HepG2 (cell line): ENCODE measurements around the gene NRG2. TPM values are rescaled to one million over a fixed set of nuclear protein-coding genes. Genes with fewer than 3 reads are reported as not detected.

Experiments
- ATAC-seq: fragments of 200-7000 bp; cut with Tn5 transposase; 3 replicates; pipeline ENCODE4 v1.9.1; 2020; ENCODE audit warnings: mild to moderate bottlenecking, moderate library complexity
- BruUV-seq: library from RNA; stranded (reverse); fragments of 400-500 nt; replicated peaks from 2 replicates; lab custom pipeline; 2021; lab: Mats Ljungman, UMichigan
- CTCF ChIA-PET: fragments of 300-600 bp; formaldehyde crosslinking; extraction: SDS; loops from one replicate; lab custom pipeline; 2021; ENCODE audit warnings: low total read pairs, inconsistent platforms, low intra/inter-chr PET ratio; lab: Yijun Ruan, JAX
- POLR2A ChIA-PET: fragments of 350-600 bp; sonication (Branson Sonifier 250); formaldehyde crosslinking; loops from one replicate; lab custom pipeline; 2020; ENCODE audit warnings: antibody characterized with exemption, inconsistent platforms; lab: Yijun Ruan, JAX
- DNase-seq: peaks from one replicate; pipeline ENCODE4 v3.0.0-alpha.2; 2015; ENCODE audit warnings: low spot score
- FAIRE-seq: peaks from 3 replicates; lab custom pipeline; 2011; peaks lifted over from hg19 to GRCh38; lab: Jason Lieb, UNC
- H2AFZ ChIP-seq: one replicate; pipeline ENCODE4 v1.6.1; 2011; ENCODE audit warnings: low read length, inconsistent platforms
- H3K27ac ChIP-seq: fragments of 300-600 bp; 3 replicates; pipeline ENCODE4 v1.8.0; 2011; ENCODE audit warnings: mixed run types, mild to moderate bottlenecking, mixed read lengths, low read length, inconsistent platforms; ENCODE audit not compliant: insufficient read depth; ENCODE audit errors: extremely low read length
- H3K27me3 ChIP-seq, 2 experiments: fragments of 200-600 bp in 1 of 2; 2 replicates in 1 of 2; 3 replicates in 1 of 2; pipeline versions ENCODE4 v1.6.0 to v1.8.0; 2011; ENCODE audit warnings: low read length in 2 of 2, mild to moderate bottlenecking in 2 of 2, moderate library complexity in 2 of 2, inconsistent platforms in 1 of 2; ENCODE audit not compliant: insufficient read depth in 2 of 2, control insufficient read depth in 1 of 2
- H3K36me3 ChIP-seq, 2 experiments: fragments of 200-600 bp in 1 of 2; replicated peaks in 1 of 2; 2 replicates in 1 of 2; 3 replicates in 1 of 2; pipeline versions ENCODE4 v1.5.1 to v1.8.0; 2011; ENCODE audit warnings: low read length in 2 of 2, inconsistent platforms in 1 of 2; ENCODE audit not compliant: insufficient read depth in 2 of 2, control insufficient read depth in 1 of 2
- H3K4me1 ChIP-seq: 2 replicates; pipeline ENCODE4 v1.5.1; 2012; ENCODE audit warnings: low read length, inconsistent platforms; ENCODE audit not compliant: insufficient read depth
- H3K4me2 ChIP-seq: 2 replicates; pipeline ENCODE4 v1.6.0; 2011; ENCODE audit warnings: low read depth, low read length, inconsistent platforms
- H3K4me3 ChIP-seq, 3 experiments: fragments of 200-600 bp in 1 of 3; sonication (generic), shearing (Covaris generic) in 1 of 3; replicated peaks in 1 of 3; 2 replicates each; pipeline ENCODE4 v1.5.1; 2011 to 2016; ENCODE audit warnings: low read length in 3 of 3, inconsistent platforms in 2 of 3, low read depth in 2 of 3, mild to moderate bottlenecking in 2 of 3, control low read depth in 1 of 3, mixed read lengths in 1 of 3; ENCODE audit not compliant: insufficient read depth in 1 of 3
- H3K79me2 ChIP-seq: one replicate; pipeline ENCODE4 v1.6.1; 2011; ENCODE audit warnings: low read length, inconsistent platforms; ENCODE audit not compliant: insufficient read depth
- H3K9ac ChIP-seq: 2 replicates; pipeline ENCODE4 v1.6.0; 2011; ENCODE audit warnings: mild to moderate bottlenecking, low read depth, low read length, inconsistent platforms; ENCODE audit not compliant: insufficient read depth
- H3K9me3 ChIP-seq: 2 replicates; pipeline ENCODE4 v1.5.1; 2012; ENCODE audit warnings: mild to moderate bottlenecking, low read length
- H4K20me1 ChIP-seq: 2 replicates; pipeline ENCODE4 v1.6.0; 2011; ENCODE audit warnings: inconsistent platforms, mild to moderate bottlenecking, low read length, moderate library complexity; ENCODE audit not compliant: insufficient read depth
- AKAP8 ChIP-seq: sonication (generic); formaldehyde crosslinking; IDR thresholded peaks from 2 replicates; pipeline ENCODE4 v1.5.1; 2020; ENCODE audit warnings: mild to moderate bottlenecking, missing genetic modification reagents
- DR1 ChIP-seq: sonication (generic); formaldehyde crosslinking; IDR thresholded peaks from 2 replicates; pipeline ENCODE4 v1.8.0; 2021; ENCODE audit warnings: mild to moderate bottlenecking, missing genetic modification reagents, inconsistent platforms
- EEA1 ChIP-seq: sonication (generic); formaldehyde crosslinking; IDR thresholded peaks from 2 replicates; pipeline ENCODE4 v1.5.1; 2020; ENCODE audit warnings: mild to moderate bottlenecking, missing genetic modification reagents, borderline replicate concordance
- EP300 ChIP-seq, 3 experiments: sonication (generic) in 1 of 3; formaldehyde crosslinking in 1 of 3; IDR thresholded peaks; 2 replicates each; pipeline versions ENCODE4 v1.5.1 to v1.6.1; 2011 to 2020; ENCODE audit warnings: low read depth in 2 of 3, low read length in 2 of 3, borderline replicate concordance in 1 of 3, improper control_type of control experiment in 1 of 3, mild to moderate bottlenecking in 1 of 3, missing genetic modification reagents in 1 of 3, moderate library complexity in 1 of 3
- HNRNPH1 ChIP-seq: fragments of 200-400 bp; formaldehyde crosslinking; optimal IDR thresholded peaks from 2 replicates; pipeline ENCODE3; 2017; ENCODE audit warnings: mild to moderate bottlenecking, low read depth, low read length
- JUNB ChIP-seq: sonication (generic); formaldehyde crosslinking; IDR thresholded peaks from 2 replicates; pipeline ENCODE4 v1.8.0; 2022; ENCODE audit warnings: missing genetic modification reagents, mild to moderate bottlenecking, borderline replicate concordance
- LCORL ChIP-seq, 2 experiments: fragments of 450-650 bp in 1 of 2; sonication (generic) in 1 of 2; formaldehyde crosslinking in 1 of 2; IDR thresholded peaks; 2 replicates each; pipeline versions ENCODE4 v1.5.0 to v1.6.1; 2017 to 2020; ENCODE audit warnings: antibody characterized with exemption in 1 of 2, missing genetic modification reagents in 1 of 2
- NFKBIZ ChIP-seq: IDR thresholded peaks from 2 replicates; pipeline ENCODE4 v1.6.1; 2018; ENCODE audit warnings: missing genetic modification reagents, missing compliant biosample characterization
- SP4 ChIP-seq: sonication (generic); formaldehyde crosslinking; IDR thresholded peaks from 2 replicates; pipeline ENCODE4 v1.8.1; 2023; ENCODE audit warnings: mild to moderate bottlenecking, missing genetic modification reagents
- ZBTB38 ChIP-seq: sonication (generic); formaldehyde crosslinking; IDR thresholded peaks from 2 replicates; pipeline ENCODE4 v1.5.1; 2020; ENCODE audit warnings: mild to moderate bottlenecking, missing genetic modification reagents
- ZFAT ChIP-seq: sonication (generic); formaldehyde crosslinking; conservative IDR thresholded peaks from 2 replicates; pipeline ENCODE4 v1.8.1; 2023; ENCODE audit warnings: missing genetic modification reagents, inconsistent platforms
- ZNF121 ChIP-seq: sonication (generic); formaldehyde crosslinking; IDR thresholded peaks from 2 replicates; pipeline ENCODE4 v1.5.0; 2020; ENCODE audit warnings: mild to moderate bottlenecking, missing genetic modification reagents
- WGBS: methylation state at CpG from one replicate; pipeline ENCODE4 v1.1.6; 2017; ENCODE audit warnings: low lambda C conversion rate; 5-methylcytosine and 5-hydroxymethylcytosine counted together
- in situ Hi-C: cut with HindIII; loops from 2 replicates; pipeline ENCODE4 v1.10.0; 2017; ENCODE audit warnings: low pct_unique_long_range_greater_than_20kb; ENCODE audit not compliant: extremely low pct_ligation_motif_present
- intact Hi-C: fragments of 100-400 bp; cut with micrococcal nuclease; formaldehyde crosslinking; loops from one replicate; pipeline ENCODE4 v1.10.0; 2022; ENCODE audit not compliant: unreplicated experiment
- polyA plus RNA-seq, 8 experiments: library from polyadenylated mRNA; depleted of rRNA in 3 of 8; stranded (reverse) in 7 of 8; unstranded in 1 of 8; fragments of >200 nt; fragmentation: Illumina TruSeq in 4 of 8; extraction: Trizol in 4 of 8; gene quantifications; 2 replicates each; pipeline versions ENCODE4 v1.2.1 to v1.2.3, GENCODE V29; 2011 to 2016; ENCODE audit warnings: low read depth in 4 of 8, missing spikeins in 1 of 8, mixed read lengths in 1 of 8; ENCODE audit not compliant: insufficient read depth in 1 of 8
- total RNA-seq, 5 experiments: library from RNA; depleted of rRNA; stranded (reverse); fragments of >200 nt; fragmentation: Illumina TruSeq; extraction: Trizol; gene quantifications; 2 replicates each; pipeline ENCODE4 v1.2.3, GENCODE V29; 2016; ENCODE audit warnings: low read depth in 1 of 5
- TF ChIP-seq, protein P1 (sequence below): sonication (generic); formaldehyde crosslinking; IDR thresholded peaks from 2 replicates; pipeline ENCODE4 v1.8.0; 2022; ENCODE audit warnings: low read depth, missing genetic modification reagents
- TF ChIP-seq, protein P2 (sequence below): fragments of 450-650 bp; IDR thresholded peaks from 2 replicates; pipeline ENCODE4 v1.6.1; 2017

The NRG2 gene
- total and polyA plus RNA-seq, 2 of the 13 experiments (the other 11 are each of a cell fraction or from before 2014, with no cell fraction given), result not detected

DNA sequence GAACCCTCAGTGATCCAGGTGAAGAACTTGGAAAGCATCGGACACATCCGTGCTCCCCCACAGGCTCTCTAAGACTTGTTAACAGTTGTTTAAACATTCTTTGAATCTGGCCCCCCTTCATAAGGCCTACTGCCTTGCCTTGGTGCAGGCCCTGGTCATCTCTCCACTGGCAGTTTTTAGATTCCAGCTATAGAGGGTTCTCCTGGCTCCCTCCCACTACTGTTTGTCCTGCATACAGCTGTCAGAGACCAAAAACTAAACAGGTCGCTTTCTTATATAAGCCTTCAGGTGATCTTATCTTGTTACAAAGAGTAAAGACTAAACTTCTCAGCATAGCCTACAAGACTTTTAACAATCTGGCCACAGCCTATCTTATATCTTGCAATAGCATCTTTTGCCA, 32.3 kb downstream of the NRG2 start (continued):
- TF ChIP-seq, protein P1, sequence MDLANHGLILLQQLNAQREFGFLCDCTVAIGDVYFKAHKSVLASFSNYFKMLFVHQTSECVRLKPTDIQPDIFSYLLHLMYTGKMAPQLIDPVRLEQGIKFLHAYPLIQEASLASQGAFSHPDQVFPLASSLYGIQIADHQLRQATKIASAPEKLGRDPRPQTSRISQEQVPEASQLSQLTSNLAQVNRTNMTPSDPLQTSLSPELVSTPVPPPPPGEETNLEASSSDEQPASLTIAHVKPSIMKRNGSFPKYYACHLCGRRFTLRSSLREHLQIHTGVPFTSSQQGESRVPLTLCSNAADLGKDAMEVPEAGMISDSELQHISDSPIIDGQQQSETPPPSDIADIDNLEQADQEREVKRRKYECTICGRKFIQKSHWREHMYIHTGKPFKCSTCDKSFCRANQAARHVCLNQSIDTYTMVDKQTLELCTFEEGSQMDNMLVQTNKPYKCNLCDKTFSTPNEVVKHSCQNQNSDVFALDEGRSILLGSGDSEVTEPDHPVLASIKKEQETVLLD, result no peak
- TF ChIP-seq EEA1 (CRISPR knock-in tag), result no peak
- TF ChIP-seq ZNF121 (CRISPR knock-in tag), result no peak

DNA sequence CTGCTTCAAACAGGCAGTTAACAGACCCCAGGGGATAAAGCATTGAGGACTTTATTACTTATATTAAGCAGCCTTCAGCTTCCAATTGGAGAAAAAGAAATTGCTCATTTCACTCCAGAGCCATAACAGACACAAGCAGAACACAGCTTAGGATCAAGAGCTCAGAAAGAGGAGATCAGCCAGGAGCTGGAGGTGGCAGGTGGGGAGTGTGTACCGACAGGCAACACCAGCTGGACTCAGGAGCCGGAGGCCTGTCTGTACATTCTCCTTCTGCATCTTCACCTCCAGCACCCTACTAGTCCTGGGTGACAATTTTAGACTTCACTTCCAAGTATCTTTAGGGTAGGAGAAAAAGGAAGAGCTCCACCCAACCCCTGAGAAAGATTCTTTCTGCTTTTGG, 35.8 kb downstream of the NRG2 start:
- Histone ChIP-seq H3K4me1 (no peaks in the 10 kb centered on the region), H2AFZ (no peak overlapping the region), H3K9ac (no peak overlapping the region), H3K27me3 (peaks cover 0 to 8% of the 10 kb centered on the region in 2 experiments; a peak in 4 of 5 replicates), H3K4me2 (no peak overlapping the region), H4K20me1 (no peaks in the 10 kb centered on the region), H3K4me3 (no peak overlapping the region), H3K36me3 (no peaks in the 10 kb centered on the region), H3K9me3 (no peaks in the 10 kb centered on the region), H3K79me2 (no peaks in the 10 kb centered on the region), H3K27ac (no peak overlapping the region)
- no peak for TF ChIP-seq ZBTB38 (CRISPR knock-in tag)
- TF ChIP-seq DR1 (CRISPR knock-in tag), result no peak
- TF ChIP-seq SP4, result no peak
- TF ChIP-seq, protein P2, sequence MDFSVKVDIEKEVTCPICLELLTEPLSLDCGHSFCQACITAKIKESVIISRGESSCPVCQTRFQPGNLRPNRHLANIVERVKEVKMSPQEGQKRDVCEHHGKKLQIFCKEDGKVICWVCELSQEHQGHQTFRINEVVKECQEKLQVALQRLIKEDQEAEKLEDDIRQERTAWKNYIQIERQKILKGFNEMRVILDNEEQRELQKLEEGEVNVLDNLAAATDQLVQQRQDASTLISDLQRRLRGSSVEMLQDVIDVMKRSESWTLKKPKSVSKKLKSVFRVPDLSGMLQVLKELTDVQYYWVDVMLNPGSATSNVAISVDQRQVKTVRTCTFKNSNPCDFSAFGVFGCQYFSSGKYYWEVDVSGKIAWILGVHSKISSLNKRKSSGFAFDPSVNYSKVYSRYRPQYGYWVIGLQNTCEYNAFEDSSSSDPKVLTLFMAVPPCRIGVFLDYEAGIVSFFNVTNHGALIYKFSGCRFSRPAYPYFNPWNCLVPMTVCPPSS, result no peak
- no peak for TF ChIP-seq AKAP8 (CRISPR knock-in tag)
- no peak for TF ChIP-seq JUNB (CRISPR knock-in tag)
- TF ChIP-seq LCORL (IDR thresholded peaks at IDR 0.05), result no peak
- no peak for TF ChIP-seq LCORL (CRISPR knock-in tag; IDR thresholded peaks at IDR 0.05)
- no peak for TF ChIP-seq HNRNPH1
- TF ChIP-seq NFKBIZ (CRISPR knock-in tag), result no peak
- TF ChIP-seq ZFAT (CRISPR knock-in tag), result no peak
- TF ChIP-seq EP300 (IDR thresholded peaks at IDR 0.05; ENCODE audit: low read depth in 2 of 2, low read length in 2 of 2), result no peak
- no peak for TF ChIP-seq EP300 (CRISPR knock-in tag; IDR thresholded peaks at IDR 0.05; ENCODE audit: borderline replicate concordance)
- no peak for ATAC-seq
- DNase-seq, result no peak
- no TSS peak for BruUV-seq
- POLR2A ChIA-PET, result no interaction called here
- WGBS, result 25% methylated on average over 2 of the region's 2 CpGs
- intact Hi-C loops (no loop called here), in situ Hi-C loops (no loop called here)
- CTCF ChIA-PET, result no interaction called here
- FAIRE-seq, result no peak
